ENCODE data around the gene VPS33B. TPM values are rescaled to one million over a fixed set of nuclear protein-coding genes. Genes with fewer than 3 reads are reported as not detected.
A peak's percentile ranks its signal among the peaks of the same experiment; 100 is the strongest.
"Not testable (repeated sequence)": the region's sequence is repeated elsewhere in the genome, so short reads cannot be mapped to it uniquely, and the experiment has no call there.

Gene VPS33B
- total RNA-seq, 1 donor from 2014 or later: 9.7 TPM

GRCh38 chr15:91021516-91022074 is 799 bp downstream of the VPS33B start:
- Mint-ChIP-seq H3K4me1 (ENCODE audit: low read depth, unreplicated experiment) (peaks cover 14% of the 10 kb centered on the region), H3K4me3 (ENCODE audit: unreplicated experiment) (peak overlapping the region; percentile 96), H3K27me3 (ENCODE audit: low read depth, unreplicated experiment) (no peaks in the 10 kb centered on the region), H3K9me3 (ENCODE audit: unreplicated experiment) (no peaks in the 10 kb centered on the region), H3K27ac (ENCODE audit: unreplicated experiment) (peak overlapping the region; percentile 37), H3K36me3 (ENCODE audit: low read depth, unreplicated experiment) (peaks cover 4% of the 10 kb centered on the region)
- Histone ChIP-seq H3K27me3 (ENCODE audit: insufficient read depth, low read length) (no peaks in the 10 kb centered on the region), H3K9ac (ENCODE audit: low read length) (peak overlapping the region; percentile 89), H3K36me3 (ENCODE audit: insufficient read depth, low read length) (peaks cover 2% of the 10 kb centered on the region), H3K9me3 (ENCODE audit: insufficient read depth, low read depth, low read length) (no peaks in the 10 kb centered on the region), H2AFZ (ENCODE audit: low read depth, low read length) (peak overlapping the region; percentile 94), H3K4me2 (ENCODE audit: low read length) (peak overlapping the region; percentile 94), H3K79me2 (ENCODE audit: insufficient read depth, low read length) (peaks cover 45% of the 10 kb centered on the region), H3K27ac (ENCODE audit: low read depth, low read length) (peak overlapping the region; percentile 70), H4K20me1 (ENCODE audit: insufficient read depth, low read length) (peaks cover 8% of the 10 kb centered on the region), H3K4me3 (ENCODE audit: insufficient read depth, low read depth, low read length) (peak overlapping the region; percentile 97), H3K4me1 (ENCODE audit: insufficient read depth, low read length) (peaks cover 7% of the 10 kb centered on the region)
- TF ChIP-seq EZH2 (IDR thresholded peaks at IDR 0.05; ENCODE audit: insufficient read depth, low read length) (no peak), CTCF (IDR thresholded peaks at IDR 0.05; ENCODE audit: insufficient read depth, low read depth, low read length) (no peak)
- DNase-seq (ENCODE audit: low read depth): peak; percentile 4
- no peak for FAIRE-seq

- Mint-ChIP-seq H3K27ac (ENCODE audit: unreplicated experiment) (no peak overlapping the region), H3K4me1 (ENCODE audit: low read depth, unreplicated experiment) (peaks cover 14% of the 10 kb centered on the region), H3K4me3 (ENCODE audit: unreplicated experiment) (no peak overlapping the region), H3K27me3 (ENCODE audit: low read depth, unreplicated experiment) (no peaks in the 10 kb centered on the region), H3K36me3 (ENCODE audit: low read depth, unreplicated experiment) (peaks cover 4% of the 10 kb centered on the region), H3K9me3 (ENCODE audit: unreplicated experiment) (no peaks in the 10 kb centered on the region)
- Histone ChIP-seq H3K4me2 (ENCODE audit: low read length) (no peak overlapping the region), H3K4me1 (ENCODE audit: insufficient read depth, low read length) (peaks cover 7% of the 10 kb centered on the region), H3K36me3 (ENCODE audit: insufficient read depth, low read length) (peaks cover 7% of the 10 kb centered on the region), H2AFZ (ENCODE audit: low read depth, low read length) (no peak overlapping the region), H3K79me2 (ENCODE audit: insufficient read depth, low read length) (peaks cover 45% of the 10 kb centered on the region), H3K27me3 (ENCODE audit: insufficient read depth, low read length) (no peaks in the 10 kb centered on the region), H4K20me1 (ENCODE audit: insufficient read depth, low read length) (peaks cover 8% of the 10 kb centered on the region), H3K4me3 (ENCODE audit: insufficient read depth, low read depth, low read length) (no peak overlapping the region), H3K9ac (ENCODE audit: low read length) (no peak overlapping the region), H3K27ac (ENCODE audit: low read depth, low read length) (no peak overlapping the region), H3K9me3 (ENCODE audit: insufficient read depth, low read depth, low read length) (no peaks in the 10 kb centered on the region)
- TF ChIP-seq EZH2 (IDR thresholded peaks at IDR 0.05; ENCODE audit: insufficient read depth, low read length) (no peak), CTCF (IDR thresholded peaks at IDR 0.05; ENCODE audit: insufficient read depth, low read depth, low read length) (no peak)
- FAIRE-seq: no peak
- DNase-seq (ENCODE audit: low read depth): no peak
Observed at GRCh38 chr15:91018158-91018557, 4.2 kb downstream of the VPS33B start.

- H3K4me3 Mint-ChIP-seq (ENCODE audit: unreplicated experiment): no peak overlapping the region
- peaks cover 4% of the 10 kb centered on the region for H3K36me3 Mint-ChIP-seq (ENCODE audit: low read depth, unreplicated experiment)
- Histone ChIP-seq H3K4me2 (ENCODE audit: low read length) (no peak overlapping the region), H2AFZ (ENCODE audit: low read depth, low read length) (no peak overlapping the region), H4K20me1 (ENCODE audit: insufficient read depth, low read length) (peaks cover 8% of the 10 kb centered on the region), H3K4me1 (ENCODE audit: insufficient read depth, low read length) (peaks cover 7% of the 10 kb centered on the region), H3K9me3 (ENCODE audit: insufficient read depth, low read depth, low read length) (no peaks in the 10 kb centered on the region), H3K4me3 (ENCODE audit: insufficient read depth, low read depth, low read length) (no peak overlapping the region), H3K79me2 (ENCODE audit: insufficient read depth, low read length) (peaks cover 45% of the 10 kb centered on the region), H3K36me3 (ENCODE audit: insufficient read depth, low read length) (peaks cover 7% of the 10 kb centered on the region), H3K27me3 (ENCODE audit: insufficient read depth, low read length) (no peaks in the 10 kb centered on the region), H3K9ac (ENCODE audit: low read length) (no peak overlapping the region), H3K27ac (ENCODE audit: low read depth, low read length) (no peak overlapping the region)
- FAIRE-seq (no peak), DNase-seq (ENCODE audit: low read depth) (no peak)
- H3K27ac Mint-ChIP-seq (ENCODE audit: unreplicated experiment): no peak overlapping the region
- H3K9me3 Mint-ChIP-seq (ENCODE audit: unreplicated experiment): no peaks in the 10 kb centered on the region
- peaks cover 14% of the 10 kb centered on the region for H3K4me1 Mint-ChIP-seq (ENCODE audit: low read depth, unreplicated experiment)
- H3K27me3 Mint-ChIP-seq (ENCODE audit: low read depth, unreplicated experiment): no peaks in the 10 kb centered on the region
- TF ChIP-seq CTCF (IDR thresholded peaks at IDR 0.05; ENCODE audit: insufficient read depth, low read depth, low read length) (no peak), EZH2 (IDR thresholded peaks at IDR 0.05; ENCODE audit: insufficient read depth, low read length) (no peak)
Observed at GRCh38 chr15:91017716-91018115, 4.7 kb downstream of the VPS33B start.

GRCh38 chr15:91013701-91014100 is 8.7 kb downstream of the VPS33B start:
- H3K4me1 Mint-ChIP-seq (ENCODE audit: low read depth, unreplicated experiment); H3K27ac ChIP-seq (ENCODE audit: low read depth, low read length); H3K9me3 Mint-ChIP-seq (ENCODE audit: unreplicated experiment); H3K4me1 ChIP-seq (ENCODE audit: insufficient read depth, low read length); H3K4me3 ChIP-seq (ENCODE audit: insufficient read depth, low read depth, low read length); H3K9ac ChIP-seq (ENCODE audit: low read length); H3K27me3 ChIP-seq (ENCODE audit: insufficient read depth, low read length); FAIRE-seq; H3K4me3 Mint-ChIP-seq (ENCODE audit: unreplicated experiment); H3K27ac Mint-ChIP-seq (ENCODE audit: unreplicated experiment); H3K27me3 Mint-ChIP-seq (ENCODE audit: low read depth, unreplicated experiment); H2AFZ ChIP-seq (ENCODE audit: low read depth, low read length); H3K4me2 ChIP-seq (ENCODE audit: low read length); DNase-seq (ENCODE audit: low read depth); H4K20me1 ChIP-seq (ENCODE audit: insufficient read depth, low read length); H3K9me3 ChIP-seq (ENCODE audit: insufficient read depth, low read depth, low read length): not testable (repeated sequence)
- Histone ChIP-seq H3K36me3 (ENCODE audit: insufficient read depth, low read length) (peaks cover 13% of the 10 kb centered on the region), H3K79me2 (ENCODE audit: insufficient read depth, low read length) (peaks cover 13% of the 10 kb centered on the region)
- H3K36me3 Mint-ChIP-seq (ENCODE audit: low read depth, unreplicated experiment): peaks cover 17% of the 10 kb centered on the region
